Neuron (in vitro differentiated cells): ENCODE results near the gene TDO2.

Source experiments
- H2AFZ ChIP-seq: one replicate; pipeline ENCODE4 v1.6.1; 2013; ENCODE audit warnings: low read depth, mild to moderate bottlenecking, inconsistent platforms, low read length, moderate library complexity
- H3K27me3 ChIP-seq: one replicate; pipeline ENCODE4 v1.6.1; 2013; ENCODE audit warnings: low read length; ENCODE audit not compliant: insufficient read depth
- H3K36me3 ChIP-seq: one replicate; pipeline ENCODE4 v1.6.1; 2013; ENCODE audit warnings: low read length; ENCODE audit not compliant: insufficient read depth
- H3K4me1 ChIP-seq: one replicate; pipeline ENCODE4 v1.6.1; 2013; ENCODE audit warnings: low read length; ENCODE audit not compliant: insufficient read depth
- H3K4me3 ChIP-seq: 2 replicates; pipeline ENCODE4 v1.5.1; 2013; ENCODE audit warnings: mild to moderate bottlenecking, low read length, moderate library complexity
- H3K9me3 ChIP-seq: one replicate; pipeline ENCODE4 v1.6.1; 2013; ENCODE audit warnings: low read length

The TDO2 gene

GRCh38 chr4:155964016-155964891, 60.8 kb downstream of the TDO2 start:
- H3K4me1 ChIP-seq: peaks cover 9% of the 10 kb centered on the region
- no peak overlapping the region for H3K4me3 ChIP-seq
- H2AFZ ChIP-seq: no peak overlapping the region
- no peaks in the 10 kb centered on the region for H3K27me3 ChIP-seq
- no peaks in the 10 kb centered on the region for H3K9me3 ChIP-seq
- H3K36me3 ChIP-seq: no peaks in the 10 kb centered on the region

- no peak overlapping the region for H3K4me3 ChIP-seq
- H2AFZ ChIP-seq: no peak overlapping the region
- no peaks in the 10 kb centered on the region for H3K27me3 ChIP-seq
- H3K4me1 ChIP-seq: peaks cover 6% of the 10 kb centered on the region
- H3K9me3 ChIP-seq: no peaks in the 10 kb centered on the region
- H3K36me3 ChIP-seq: no peaks in the 10 kb centered on the region
Measured at GRCh38 chr4:155966171-155966570, 62.7 kb downstream of the TDO2 start.

DNA sequence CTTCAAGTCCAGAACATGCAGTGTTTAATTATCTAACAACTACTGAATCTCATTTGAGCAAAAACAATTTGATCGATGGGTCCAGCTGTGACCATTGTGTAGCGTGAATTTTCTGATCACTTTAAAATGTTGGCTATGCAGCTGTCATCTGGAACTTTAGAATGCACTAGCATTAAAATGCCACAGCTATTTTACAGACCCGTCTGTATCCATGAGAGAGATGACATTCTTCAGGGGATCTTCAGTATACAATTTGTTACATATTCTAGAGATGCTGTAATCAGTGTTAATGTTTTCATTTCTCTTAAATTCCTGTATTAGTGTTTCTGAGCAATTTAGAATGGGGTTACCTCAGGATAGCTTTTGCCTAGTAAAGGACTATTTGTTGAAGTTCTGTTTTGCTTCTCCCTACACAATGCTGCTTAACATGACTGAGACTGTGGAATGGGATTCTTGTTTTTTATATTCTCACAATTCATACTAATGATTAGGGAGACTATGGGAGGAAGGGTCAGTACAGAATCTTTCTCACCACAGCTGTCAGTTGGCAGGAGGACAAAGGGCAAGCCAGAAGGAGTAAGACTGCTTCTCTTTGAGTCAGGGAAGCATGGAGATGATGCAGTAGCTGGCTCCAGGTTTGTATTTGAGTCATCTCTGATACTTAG, 63.4 kb downstream of the TDO2 start:
- Histone ChIP-seq H3K36me3 (no peaks in the 10 kb centered on the region), H3K4me1 (peaks cover 6% of the 10 kb centered on the region), H3K27me3 (no peaks in the 10 kb centered on the region), H3K4me3 (no peak overlapping the region), H2AFZ (no peak overlapping the region), H3K9me3 (no peaks in the 10 kb centered on the region)
